ENCODE data around the gene PTPRT. TPM values are rescaled to one million over a fixed set of nuclear protein-coding genes. Genes with fewer than 3 reads are reported as not detected.

Gene PTPRT
- total RNA-seq, 1 experiment from 2014 or later: 0.20 TPM

DNA sequence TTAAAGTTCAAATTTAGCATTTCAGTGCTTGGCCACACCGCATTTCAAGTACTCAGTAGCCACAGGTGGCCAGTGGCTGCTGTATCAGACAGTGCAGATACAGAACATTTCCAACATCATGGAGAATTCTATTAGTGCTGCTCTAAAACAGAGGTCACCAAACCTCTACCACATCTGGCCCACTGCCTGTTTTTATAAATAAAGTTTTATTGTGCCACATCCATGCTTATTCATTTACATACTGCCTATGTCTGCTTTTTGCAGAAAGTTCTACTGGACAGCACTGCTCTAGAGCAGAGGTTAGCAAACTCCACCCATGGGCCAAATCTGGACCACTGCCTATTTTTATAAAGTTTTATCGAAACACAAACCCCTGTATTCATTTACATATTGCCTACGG, 3.7 kb upstream of the PTPRT start:
- no TSS peak for BruUV-seq (replicated peaks)
- peaks cover 23% of the 10 kb centered on the region for H3K27me3 Mint-ChIP-seq (ENCODE audit: insufficient read depth, unreplicated experiment)
- CTCF ChIA-PET: interaction anchor here (1.5 kb wide), 1 partner anchor 215 kb away, joined by 7 read pairs; no protein-coding TSS in a partner anchor
- no peak for DNase-seq
- intact Hi-C loops (cut with micrococcal nuclease; ENCODE audit: unreplicated experiment): no loop called here
- no peaks in the 10 kb centered on the region for H3K4me1 Mint-ChIP-seq (ENCODE audit: low read depth, unreplicated experiment)
- Histone ChIP-seq H3K9me3 (no peaks in the 10 kb centered on the region), H3K4me3 (ENCODE audit: low read depth, low read length) (no peak overlapping the region), H3K36me3 (ENCODE audit: control insufficient read depth, insufficient read depth, low read length) (no peaks in the 10 kb centered on the region), H3K4me1 (no peaks in the 10 kb centered on the region), H3K27me3 (replicated peaks; ENCODE audit: control insufficient read depth, insufficient read depth, low read length) (no peaks in the 10 kb centered on the region)
- no peaks in the 10 kb centered on the region for H3K36me3 Mint-ChIP-seq (ENCODE audit: insufficient read depth, unreplicated experiment)
- POLR2A ChIA-PET: no interaction called here
- TF ChIP-seq, protein P1, sequence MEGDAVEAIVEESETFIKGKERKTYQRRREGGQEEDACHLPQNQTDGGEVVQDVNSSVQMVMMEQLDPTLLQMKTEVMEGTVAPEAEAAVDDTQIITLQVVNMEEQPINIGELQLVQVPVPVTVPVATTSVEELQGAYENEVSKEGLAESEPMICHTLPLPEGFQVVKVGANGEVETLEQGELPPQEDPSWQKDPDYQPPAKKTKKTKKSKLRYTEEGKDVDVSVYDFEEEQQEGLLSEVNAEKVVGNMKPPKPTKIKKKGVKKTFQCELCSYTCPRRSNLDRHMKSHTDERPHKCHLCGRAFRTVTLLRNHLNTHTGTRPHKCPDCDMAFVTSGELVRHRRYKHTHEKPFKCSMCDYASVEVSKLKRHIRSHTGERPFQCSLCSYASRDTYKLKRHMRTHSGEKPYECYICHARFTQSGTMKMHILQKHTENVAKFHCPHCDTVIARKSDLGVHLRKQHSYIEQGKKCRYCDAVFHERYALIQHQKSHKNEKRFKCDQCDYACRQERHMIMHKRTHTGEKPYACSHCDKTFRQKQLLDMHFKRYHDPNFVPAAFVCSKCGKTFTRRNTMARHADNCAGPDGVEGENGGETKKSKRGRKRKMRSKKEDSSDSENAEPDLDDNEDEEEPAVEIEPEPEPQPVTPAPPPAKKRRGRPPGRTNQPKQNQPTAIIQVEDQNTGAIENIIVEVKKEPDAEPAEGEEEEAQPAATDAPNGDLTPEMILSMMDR (IDR thresholded peaks at IDR 0.05; ENCODE audit: insufficient read depth in 1 of 2, low read depth in 1 of 2, low read length in 1 of 2, severe bottlenecking in 1 of 2, unreplicated experiment in 1 of 2): no peak
- H3K27ac Mint-ChIP-seq (ENCODE audit: unreplicated experiment): no peak overlapping the region
- no peaks in the 10 kb centered on the region for H3K9me3 Mint-ChIP-seq (ENCODE audit: unreplicated experiment)
- no peak overlapping the region for H3K4me3 Mint-ChIP-seq (ENCODE audit: unreplicated experiment)

DNA sequence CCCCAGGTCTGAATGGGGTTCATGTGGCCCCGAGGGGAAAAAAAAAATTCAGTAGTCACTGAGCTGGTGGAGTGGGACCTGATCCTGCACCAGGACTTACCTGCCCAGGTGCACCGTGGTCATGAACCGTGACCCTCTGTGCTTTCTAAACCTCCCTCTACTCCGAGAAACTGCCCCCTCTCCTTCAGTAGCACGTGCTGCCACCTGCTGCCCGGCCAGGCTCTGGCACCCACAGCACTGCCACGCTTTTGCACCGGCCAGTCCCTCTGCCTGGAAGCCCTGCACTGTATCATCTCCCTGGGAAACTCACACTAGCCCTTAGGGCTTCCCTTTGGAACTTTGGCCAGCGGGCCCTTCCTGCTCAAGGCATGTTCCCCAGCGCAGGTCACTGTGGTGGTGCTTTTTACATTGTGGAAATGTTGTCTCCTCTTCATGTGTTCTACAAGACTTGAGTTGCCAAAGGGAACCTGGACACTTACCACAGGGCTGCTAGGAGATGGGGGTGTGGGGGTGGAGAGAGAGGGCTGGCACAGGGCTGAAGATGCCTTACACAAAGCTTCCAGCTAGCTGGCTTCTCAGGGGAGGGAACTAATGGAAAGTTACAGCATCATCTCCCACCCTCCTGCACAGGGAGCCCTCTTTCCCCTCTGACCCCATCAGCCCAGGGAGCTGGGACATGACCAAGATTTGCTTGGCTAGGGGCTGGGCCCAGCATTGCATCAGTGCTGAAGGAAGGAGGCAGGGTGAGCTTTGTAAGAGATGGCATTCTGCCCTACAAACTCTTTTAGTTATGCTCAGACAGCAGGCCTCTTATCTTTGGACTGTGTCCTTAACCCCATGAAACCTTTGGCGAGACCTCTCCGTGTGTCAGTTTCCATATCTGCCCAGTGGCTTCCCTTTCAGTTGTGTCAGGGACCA, 2.5 kb upstream of the PTPRT start:
- no peak overlapping the region for H3K4me3 Mint-ChIP-seq (ENCODE audit: unreplicated experiment)
- BruUV-seq (replicated peaks): no TSS peak

DNA sequence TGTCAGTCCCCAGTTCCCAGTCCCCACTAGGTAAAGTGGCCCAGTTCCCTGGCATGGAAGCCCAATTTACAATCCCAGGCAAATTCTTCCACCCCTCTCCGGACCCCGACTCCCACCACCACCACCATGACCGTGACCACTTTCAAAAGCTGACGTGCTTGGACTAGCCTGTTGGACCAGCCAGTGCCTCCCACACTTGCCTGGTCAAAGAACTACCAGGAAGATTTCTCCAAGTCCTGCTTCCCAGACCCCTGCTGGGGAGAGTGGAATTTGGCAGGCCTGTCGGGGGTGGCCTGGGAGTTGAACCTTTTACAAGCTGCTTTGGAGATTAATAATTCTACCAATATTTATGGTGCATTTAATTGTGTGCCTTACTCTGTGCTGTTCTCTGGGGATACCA, 1.4 kb upstream of the PTPRT start:
- Histone ChIP-seq H3K4me1 (no peaks in the 10 kb centered on the region), H3K27me3 (replicated peaks; ENCODE audit: control insufficient read depth, insufficient read depth, low read length) (no peaks in the 10 kb centered on the region), H3K9me3 (no peaks in the 10 kb centered on the region), H3K36me3 (ENCODE audit: control insufficient read depth, insufficient read depth, low read length) (no peaks in the 10 kb centered on the region), H3K4me3 (ENCODE audit: low read depth, low read length) (no peak overlapping the region)
- TF ChIP-seq, protein P1 (IDR thresholded peaks at IDR 0.05; ENCODE audit: insufficient read depth in 1 of 2, low read depth in 1 of 2, low read length in 1 of 2, severe bottlenecking in 1 of 2, unreplicated experiment in 1 of 2): peak in 1 of 2 experiments; percentile 0
- BruUV-seq (replicated peaks): no TSS peak
- ChIA-PET POLR2A (no interaction called here), CTCF (interaction anchor here (1.0 kb wide), 1 partner anchor 27 kb away, joined by 3 read pairs; no protein-coding TSS in a partner anchor)
- H3K27me3 Mint-ChIP-seq (ENCODE audit: insufficient read depth, unreplicated experiment): peaks cover 19% of the 10 kb centered on the region
- intact Hi-C loops (cut with micrococcal nuclease; ENCODE audit: unreplicated experiment): no loop called here
- H3K4me3 Mint-ChIP-seq (ENCODE audit: unreplicated experiment): no peak overlapping the region
- no peaks in the 10 kb centered on the region for H3K4me1 Mint-ChIP-seq (ENCODE audit: low read depth, unreplicated experiment)
- H3K9me3 Mint-ChIP-seq (ENCODE audit: unreplicated experiment): no peaks in the 10 kb centered on the region
- H3K27ac Mint-ChIP-seq (ENCODE audit: unreplicated experiment): no peak overlapping the region
- no peak for DNase-seq
- no peaks in the 10 kb centered on the region for H3K36me3 Mint-ChIP-seq (ENCODE audit: insufficient read depth, unreplicated experiment)

More for the DNA sequence above, 2.5 kb upstream of the PTPRT start:
- ChIA-PET CTCF (interaction anchor here (1.0 to 1.5 kb wide), 2 partner anchors 26 to 216 kb away, joined by 3 to 7 read pairs; no protein-coding TSS in a partner anchor), POLR2A (no interaction called here)
- Mint-ChIP-seq H3K27me3 (ENCODE audit: insufficient read depth, unreplicated experiment) (peaks cover 22% of the 10 kb centered on the region), H3K27ac (ENCODE audit: unreplicated experiment) (no peak overlapping the region), H3K4me1 (ENCODE audit: low read depth, unreplicated experiment) (no peaks in the 10 kb centered on the region), H3K36me3 (ENCODE audit: insufficient read depth, unreplicated experiment) (no peaks in the 10 kb centered on the region), H3K9me3 (ENCODE audit: unreplicated experiment) (no peaks in the 10 kb centered on the region)
- Histone ChIP-seq H3K27me3 (replicated peaks; ENCODE audit: control insufficient read depth, insufficient read depth, low read length) (no peaks in the 10 kb centered on the region), H3K36me3 (ENCODE audit: control insufficient read depth, insufficient read depth, low read length) (no peaks in the 10 kb centered on the region), H3K4me1 (no peaks in the 10 kb centered on the region), H3K9me3 (no peaks in the 10 kb centered on the region), H3K4me3 (ENCODE audit: low read depth, low read length) (no peak overlapping the region)
- peak; percentile 62 to 66 for DNase-seq
- TF ChIP-seq, protein P1 (IDR thresholded peaks at IDR 0.05; ENCODE audit: insufficient read depth in 1 of 2, low read depth in 1 of 2, low read length in 1 of 2, severe bottlenecking in 1 of 2, unreplicated experiment in 1 of 2): peak; percentile 79 to 82
- intact Hi-C loops (cut with micrococcal nuclease; ENCODE audit: unreplicated experiment): loop anchor here (1.0 kb wide), 1 partner anchor 1236 kb away; no protein-coding TSS in a partner anchor
